Keratinocyte (primary cell): Measurements from ENCODE around the gene PIP4K2A.

Experiments used
- EZH2 ChIP-seq: IDR thresholded peaks from one replicate; pipeline ENCODE4 v1.6.1; 2012; ENCODE audit warnings: inconsistent platforms, mild to moderate bottlenecking, low read length, moderate library complexity
- TF ChIP-seq, protein P1 (sequence below), 3 experiments: IDR thresholded peaks in 1 of 3; conservative IDR thresholded peaks in 1 of 3; optimal IDR thresholded peaks in 1 of 3; 2 replicates in 2 of 3; 3 replicates in 1 of 3; pipeline versions ENCODE3 to v1.5.1; 2011; ENCODE audit warnings: low read length in 3 of 3, mild to moderate bottlenecking in 3 of 3, moderate library complexity in 2 of 3, control low read depth in 1 of 3, inconsistent platforms in 1 of 3; ENCODE audit not compliant: insufficient read depth in 2 of 3; ENCODE audit errors: extremely low read depth in 1 of 3

DNA sequence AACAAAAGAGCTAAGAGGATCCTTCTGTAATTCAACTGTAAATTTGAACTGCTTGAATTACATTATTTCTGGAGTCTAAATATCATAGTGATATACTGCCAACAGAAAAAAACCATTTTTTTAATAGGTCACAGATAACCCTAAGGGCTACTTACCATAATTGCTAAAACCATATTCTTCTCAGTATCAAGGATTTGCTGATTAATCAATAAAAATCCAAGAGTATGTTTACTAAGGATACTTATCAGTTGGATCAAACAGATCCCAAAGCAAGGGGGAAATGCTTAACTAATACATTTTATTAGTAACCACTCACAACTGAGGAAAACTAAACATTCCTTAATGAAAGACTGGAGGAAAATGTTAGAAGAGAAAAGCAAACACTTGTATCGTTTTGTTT lies 166.0 kb downstream of the PIP4K2A start:
- TF ChIP-seq, protein P1, sequence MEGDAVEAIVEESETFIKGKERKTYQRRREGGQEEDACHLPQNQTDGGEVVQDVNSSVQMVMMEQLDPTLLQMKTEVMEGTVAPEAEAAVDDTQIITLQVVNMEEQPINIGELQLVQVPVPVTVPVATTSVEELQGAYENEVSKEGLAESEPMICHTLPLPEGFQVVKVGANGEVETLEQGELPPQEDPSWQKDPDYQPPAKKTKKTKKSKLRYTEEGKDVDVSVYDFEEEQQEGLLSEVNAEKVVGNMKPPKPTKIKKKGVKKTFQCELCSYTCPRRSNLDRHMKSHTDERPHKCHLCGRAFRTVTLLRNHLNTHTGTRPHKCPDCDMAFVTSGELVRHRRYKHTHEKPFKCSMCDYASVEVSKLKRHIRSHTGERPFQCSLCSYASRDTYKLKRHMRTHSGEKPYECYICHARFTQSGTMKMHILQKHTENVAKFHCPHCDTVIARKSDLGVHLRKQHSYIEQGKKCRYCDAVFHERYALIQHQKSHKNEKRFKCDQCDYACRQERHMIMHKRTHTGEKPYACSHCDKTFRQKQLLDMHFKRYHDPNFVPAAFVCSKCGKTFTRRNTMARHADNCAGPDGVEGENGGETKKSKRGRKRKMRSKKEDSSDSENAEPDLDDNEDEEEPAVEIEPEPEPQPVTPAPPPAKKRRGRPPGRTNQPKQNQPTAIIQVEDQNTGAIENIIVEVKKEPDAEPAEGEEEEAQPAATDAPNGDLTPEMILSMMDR (optimal IDR thresholded peaks at IDR 0.05 in 1 of 3, IDR thresholded peaks at IDR 0.05 in 1 of 3, conservative IDR thresholded peaks at IDR 0.05 in 1 of 3; ENCODE audit: extremely low read depth in 1 of 3, insufficient read depth in 2 of 3, low read length in 3 of 3) = no peak
- TF ChIP-seq EZH2 = no peak
